K562 (cell line): Measurements from ENCODE around the gene RPL27A. TPM values are rescaled to one million over a fixed set of nuclear protein-coding genes. Genes with fewer than 3 reads are reported as not detected.

Experiments used
- ATAC-seq: fragments of 200-7000 bp; cut with Tn5 transposase; 3 replicates; pipeline ENCODE4 v1.9.1; 2020; ENCODE audit warnings: moderate library complexity
- BruUV-seq: library from RNA; stranded (reverse); fragments of 400-500 nt; replicated peaks from 2 replicates; lab custom pipeline; 2021; lab: Mats Ljungman, UMichigan
- CTCF ChIA-PET: fragments of 300-600 bp; formaldehyde crosslinking; extraction: SDS; loops from one replicate; lab custom pipeline; 2021; ENCODE audit warnings: low intra/inter-chr PET ratio; lab: Yijun Ruan, JAX
- POLR2A ChIA-PET: fragments of 300-600, 350-650 bp; sonication (Branson Sonifier 250); formaldehyde crosslinking; extraction: SDS; loops from one replicate; lab custom pipeline; 2021; ENCODE audit warnings: antibody characterized with exemption, inconsistent platforms; lab: Yijun Ruan, JAX
- DNase-seq, 4 experiments: peaks; one replicate each; pipeline versions ENCODE4 v3.0.0 to v3.0.0-alpha.2; 2011 to 2018; ENCODE audit warnings: low spot score in 3 of 4, mixed read lengths in 3 of 4; ENCODE audit errors: extremely low read depth in 1 of 4
- FAIRE-seq: peaks from 2 replicates; lab custom pipeline; 2011; peaks lifted over from hg19 to GRCh38; lab: Jason Lieb, UNC
- H2AFZ ChIP-seq: 2 replicates; pipeline ENCODE4 v1.6.0; 2011; ENCODE audit warnings: low read depth, low read length, control low read depth, inconsistent platforms
- H3K27ac ChIP-seq: fragments of 200-600 bp; 3 replicates; pipeline ENCODE4 v1.8.0; 2011; ENCODE audit warnings: low read depth, mild to moderate bottlenecking, control low read depth, inconsistent platforms, low read length, moderate library complexity, mixed read lengths; ENCODE audit errors: extremely low read depth
- H3K27me3 ChIP-seq, 2 experiments: fragments of 300-600 bp in 1 of 2; 2 replicates in 1 of 2; 3 replicates in 1 of 2; pipeline versions ENCODE4 v1.6.0 to v1.8.0; 2011; ENCODE audit warnings: inconsistent platforms in 2 of 2, low read length in 2 of 2, mild to moderate bottlenecking in 1 of 2, mixed read lengths in 1 of 2, moderate library complexity in 1 of 2; ENCODE audit not compliant: control insufficient read depth in 2 of 2, insufficient read depth in 2 of 2
- H3K36me3 ChIP-seq: fragments of 300-600 bp; 3 replicates; pipeline ENCODE4 v1.8.0; 2011; ENCODE audit warnings: mild to moderate bottlenecking, low read length, inconsistent platforms; ENCODE audit not compliant: control insufficient read depth, insufficient read depth
- H3K4me1 ChIP-seq, 2 experiments: fragments of 200-600 bp in 1 of 2; replicated peaks in 1 of 2; 2 replicates in 1 of 2; 3 replicates in 1 of 2; pipeline versions ENCODE4 v1.5.1 to v1.8.0; 2011; ENCODE audit warnings: inconsistent platforms in 2 of 2, low read length in 2 of 2, mild to moderate bottlenecking in 1 of 2, mixed read lengths in 1 of 2, moderate library complexity in 1 of 2; ENCODE audit not compliant: control insufficient read depth in 2 of 2, insufficient read depth in 2 of 2
- H3K4me2 ChIP-seq: 2 replicates; pipeline ENCODE4 v1.6.1; 2011; ENCODE audit warnings: low read length, control low read depth, inconsistent platforms, mixed read lengths; ENCODE audit not compliant: insufficient read depth
- H3K4me3 ChIP-seq: fragments of 200-600 bp; sonication (generic), shearing (Covaris generic); 2 replicates; pipeline ENCODE4 v1.5.1; 2016; ENCODE audit warnings: control low read depth, inconsistent platforms
- H3K79me2 ChIP-seq: fragments of 200-600 bp; 3 replicates; pipeline ENCODE4 v1.8.0; 2011; ENCODE audit warnings: low read length, inconsistent platforms; ENCODE audit not compliant: control insufficient read depth, insufficient read depth
- H3K9ac ChIP-seq, 2 experiments: 2 replicates each; pipeline versions ENCODE4 v1.6.0 to v1.6.1; 2011; ENCODE audit warnings: low read depth in 2 of 2, low read length in 2 of 2, control low read depth in 1 of 2, inconsistent platforms in 1 of 2, mild to moderate bottlenecking in 1 of 2, mixed read lengths in 1 of 2; ENCODE audit not compliant: insufficient read depth in 1 of 2
- H3K9me1 ChIP-seq: one replicate; pipeline ENCODE4 v1.6.0; 2011; ENCODE audit warnings: inconsistent platforms, mild to moderate bottlenecking, low read length, moderate library complexity; ENCODE audit not compliant: control insufficient read depth, insufficient read depth
- H3K9me3 ChIP-seq: replicated peaks from 2 replicates; pipeline ENCODE4 v1.5.1; 2011; ENCODE audit warnings: low read depth, low read length, inconsistent platforms; ENCODE audit not compliant: control insufficient read depth, insufficient read depth
- H4K20me1 ChIP-seq: replicated peaks from 2 replicates; pipeline ENCODE4 v1.6.1; 2011; ENCODE audit warnings: low read length, inconsistent platforms, mixed read lengths; ENCODE audit not compliant: control insufficient read depth, insufficient read depth
- ATF1 ChIP-seq, 2 experiments: fragments of 450-650 bp in 1 of 2; IDR thresholded peaks; 2 replicates each; pipeline ENCODE4 v1.6.1; 2016; ENCODE audit warnings: missing compliant biosample characterization in 1 of 2, missing genetic modification characterization in 1 of 2
- ATF4 ChIP-seq: fragments of 450-650 bp; formaldehyde crosslinking; IDR thresholded peaks from 2 replicates; pipeline ENCODE4 v1.4.0; 2022; ENCODE audit warnings: mild to moderate bottlenecking, moderate library complexity
- CEBPG ChIP-seq, 3 experiments: fragments of 200-800 bp in 1 of 3; sonication (Bioruptor generic) in 1 of 3; sonication (generic) in 1 of 3; formaldehyde crosslinking in 1 of 3; IDR thresholded peaks in 2 of 3; conservative IDR thresholded peaks in 1 of 3; 2 replicates each; pipeline versions ENCODE4 v1.6.1 to v1.8.0; 2016 to 2022; ENCODE audit warnings: missing compliant biosample characterization in 2 of 3, missing genetic modification characterization in 2 of 3, mild to moderate bottlenecking in 1 of 3, missing genetic modification reagents in 1 of 3
- PKNOX1 ChIP-seq: fragments of 450-650 bp; IDR thresholded peaks from 2 replicates; pipeline ENCODE4 v1.6.1; 2016
- RFX1 ChIP-seq: fragments of 450-650 bp; IDR thresholded peaks from 2 replicates; pipeline ENCODE4 v1.6.1; 2016; ENCODE audit warnings: mild to moderate bottlenecking, moderate library complexity
- SPI1 ChIP-seq: IDR thresholded peaks from 2 replicates; pipeline ENCODE4 v1.6.1; 2011; ENCODE audit warnings: low read depth, low read length, control low read depth, borderline replicate concordance
- TRIM24 ChIP-seq, 2 experiments: fragments of 450-650 bp; IDR thresholded peaks; 2 replicates each; pipeline ENCODE4 v1.6.1; 2016
- ZNF232 ChIP-seq: sonication (generic); formaldehyde crosslinking; IDR thresholded peaks from 2 replicates; pipeline ENCODE4 v1.8.0; 2022; ENCODE audit warnings: mild to moderate bottlenecking, missing genetic modification reagents
- ZSCAN32 ChIP-seq: fragments of 450-650 bp; formaldehyde crosslinking; IDR thresholded peaks from 2 replicates; pipeline ENCODE4 v1.4.0; 2020; ENCODE audit warnings: mild to moderate bottlenecking, moderate library complexity
- WGBS: fragments of 100-300 bp; shearing (Covaris generic); methylation state at CpG from one replicate; pipeline ENCODE4 v1.1.6; 2016; ENCODE audit warnings: low coverage, mixed read lengths; ENCODE audit not compliant: insufficient coverage; ENCODE audit errors: missing lambda C conversion rate; 5-methylcytosine and 5-hydroxymethylcytosine counted together
- in situ Hi-C: fragments of 300-500 bp; cut with MboI; formaldehyde crosslinking; loops from 4 replicates; pipeline ENCODE4 v1.15.0; 2018; ENCODE audit warnings: inconsistent platforms, mixed read lengths
- intact Hi-C: fragments of 100-400 bp; cut with micrococcal nuclease; formaldehyde crosslinking; loops from 2 replicates; pipeline ENCODE4 v1.14.2; 2022
- polyA plus RNA-seq, 8 experiments: library from polyadenylated mRNA; depleted of rRNA in 4 of 8; stranded (reverse) in 5 of 8; unstranded in 3 of 8; fragments of >200 nt; fragmentation: Nextera tagmentation in 2 of 8; fragmentation: Illumina TruSeq in 1 of 8; extraction: Ambion mirVana in 2 of 8; extraction: Trizol in 1 of 8; gene quantifications; 2 replicates each; pipeline versions ENCODE4 v1.2.1 to v1.2.3, GENCODE V29; 2011 to 2014; ENCODE audit warnings: inconsistent platforms in 1 of 8, missing spikeins in 1 of 8
- total RNA-seq, 7 experiments: library from RNA; depleted of rRNA in 6 of 7; stranded (reverse); fragments of >200 nt in 6 of 7; fragmentation: Illumina TruSeq in 2 of 7; extraction: Trizol in 2 of 7; gene quantifications; 2 replicates each; pipeline versions ENCODE4 v1.2.1 to v1.2.3, GENCODE V29; 2011 to 2021; ENCODE audit warnings: low replicate concordance in 1 of 7

The RPL27A gene
- total and polyA plus RNA-seq, 9 of the 15 experiments (the other 6 are each of a cell fraction or from before 2014, with no cell fraction given): 790 to 4,241 (median 2,267) TPM

- no TSS peak for BruUV-seq
- Histone ChIP-seq H3K4me1 (no peaks in the 10 kb centered on the region), H3K27ac (no peak overlapping the region), H3K9me1 (no peaks in the 10 kb centered on the region)
- FAIRE-seq: no peak
- in situ Hi-C loops: no loop called here
- 25% methylated on average over 2 of the region's 2 CpGs for WGBS
- peak; percentile 67; the same call in 1 of the 2 replicates for TF ChIP-seq SPI1
- TF ChIP-seq ZNF232 (CRISPR knock-in tag): no peak
- TF ChIP-seq, all 486 proteins: peak for 1
- Histone ChIP-seq H3K36me3 (no peaks in the 10 kb centered on the region), H3K9ac (no peak overlapping the region), H3K4me3 (no peak overlapping the region), H3K9me3 (no peaks in the 10 kb centered on the region), H3K79me2 (no peaks in the 10 kb centered on the region), H2AFZ (no peak overlapping the region), H3K4me2 (no peak overlapping the region), H4K20me1 (no peaks in the 10 kb centered on the region), H3K27me3 (no peaks in the 10 kb centered on the region)
- ChIA-PET CTCF (no interaction called here), POLR2A (interaction anchor here (0.7 to 1.4 kb wide), 4 partner anchors 17 to 1855 kb away, joined by 3 to 8 read pairs (median 4); partner anchors contain the start of genes RPL27A and TRIM66)
- ATAC-seq: no peak
- no peak for DNase-seq
- intact Hi-C loops: no loop called here
Measured at GRCh38 chr11:8656291-8656690, 26.3 kb upstream of the RPL27A start.

- H3K27ac ChIP-seq: no peak overlapping the region
- no peak overlapping the region for H2AFZ ChIP-seq
- H3K4me2 ChIP-seq: no peak overlapping the region
- H3K4me3 ChIP-seq: no peak overlapping the region
- in situ Hi-C loops (no loop called here), intact Hi-C loops (no loop called here)
- POLR2A ChIA-PET: interaction anchor here (0.8 to 1.6 kb wide), 5 partner anchors 13 to 27 kb away, joined by 3 to 4 read pairs (median 3); partner anchors contain the start of genes RPL27A and TRIM66
- no peaks in the 10 kb centered on the region for H4K20me1 ChIP-seq
- no peak for DNase-seq
- CTCF ChIA-PET: no interaction called here
- 58% methylated on average over 15 of the region's 15 CpGs for WGBS
- no peaks in the 10 kb centered on the region for H3K4me1 ChIP-seq
- no peak overlapping the region; a peak in 1 of 4 replicates for H3K9ac ChIP-seq
- H3K9me3 ChIP-seq: no peaks in the 10 kb centered on the region
- ATAC-seq: 0 out of 3 replicates have a peak, but pooled peaks have one; percentile 31
- no peaks in the 10 kb centered on the region for H3K79me2 ChIP-seq
- FAIRE-seq: no peak
- BruUV-seq: no TSS peak
- no peaks in the 10 kb centered on the region for H3K36me3 ChIP-seq
- H3K9me1 ChIP-seq: no peaks in the 10 kb centered on the region
- H3K27me3 ChIP-seq: no peaks in the 10 kb centered on the region
- TF ChIP-seq CEBPG (CRISPR knock-in tag; IDR thresholded peaks at IDR 0.05) (peak; percentile 76), CEBPG (tag; conservative IDR thresholded peaks at IDR 0.05 in 1 of 2, IDR thresholded peaks at IDR 0.05 in 1 of 2) (peak; percentile 46 to 73; a peak in 3 of 4 replicates), RFX1 (peak; percentile 62), ATF1 (CRISPR knock-in tag; IDR thresholded peaks at IDR 0.05) (no peak), ATF1 (tag; IDR thresholded peaks at IDR 0.05) (peak; percentile 44), ZSCAN32 (CRISPR knock-in tag) (0 out of 2 replicates have a peak, but pooled peaks have one; percentile 55), PKNOX1 (0 out of 2 replicates have a peak, but pooled peaks have one; percentile 19), ATF4 (0 out of 2 replicates have a peak, but pooled peaks have one; percentile 45), TRIM24 (IDR thresholded peaks at IDR 0.05) (peak in 1 of 2 experiments; percentile 51; a peak in 2 of 4 replicates)
Measured at GRCh38 chr11:8658321-8659057, 24.1 kb upstream of the RPL27A start.
